ENCODE data around the gene DPP6. TPM values are rescaled to one million over a fixed set of nuclear protein-coding genes. Genes with fewer than 3 reads are reported as not detected.

The DPP6 gene
- total RNA-seq, 1 donor from 2014 or later: not detected

- Mint-ChIP-seq H3K4me3 (no peak overlapping the region), H3K27me3 (no peaks in the 10 kb centered on the region), H3K36me3 (ENCODE audit: low read depth) (no peaks in the 10 kb centered on the region), H3K9me3 (no peaks in the 10 kb centered on the region), H3K27ac (no peak overlapping the region), H3K4me1 (no peaks in the 10 kb centered on the region)
- DNase-seq: no peak
- intact Hi-C loops (cut with micrococcal nuclease): no loop called here
These were observed 235.2 kb downstream of the DPP6 start for GRCh38 chr7:154287356-154287755.

GRCh38 chr7:154289119-154289518, 236.9 kb downstream of the DPP6 start:
- intact Hi-C loops (cut with micrococcal nuclease): no loop called here

GRCh38 chr7:154296443-154296842, 244.2 kb downstream of the DPP6 start:
- Mint-ChIP-seq H3K4me1 (no peaks in the 10 kb centered on the region), H3K9me3 (peaks cover 7% of the 10 kb centered on the region), H3K36me3 (ENCODE audit: low read depth) (no peaks in the 10 kb centered on the region), H3K27me3 (no peaks in the 10 kb centered on the region), H3K4me3 (no peak overlapping the region), H3K27ac (no peak overlapping the region)
- intact Hi-C loops (cut with micrococcal nuclease): no loop called here
- DNase-seq: no peak

More at GRCh38 chr7:154289119-154289518, 236.9 kb downstream of the DPP6 start:
- Mint-ChIP-seq H3K9me3 (no peaks in the 10 kb centered on the region), H3K4me1 (no peaks in the 10 kb centered on the region), H3K27ac (no peak overlapping the region), H3K27me3 (no peaks in the 10 kb centered on the region), H3K36me3 (ENCODE audit: low read depth) (no peaks in the 10 kb centered on the region), H3K4me3 (no peak overlapping the region)
- DNase-seq: no peak

GRCh38 chr7:154299736-154300135, 247.5 kb downstream of the DPP6 start:
- no peaks in the 10 kb centered on the region for H3K4me1 Mint-ChIP-seq
- H3K4me3 Mint-ChIP-seq: no peak overlapping the region
- no peaks in the 10 kb centered on the region for H3K36me3 Mint-ChIP-seq (ENCODE audit: low read depth)
- no peak for DNase-seq
- peaks cover 2% of the 10 kb centered on the region for H3K27me3 Mint-ChIP-seq
- H3K27ac Mint-ChIP-seq: no peak overlapping the region
- peaks cover 7% of the 10 kb centered on the region for H3K9me3 Mint-ChIP-seq
- intact Hi-C loops (cut with micrococcal nuclease): no loop called here

GRCh38 chr7:154302380-154302779, 250.2 kb downstream of the DPP6 start:
- no peak overlapping the region for H3K27ac Mint-ChIP-seq
- peaks cover 4% of the 10 kb centered on the region for H3K27me3 Mint-ChIP-seq
- no peak for DNase-seq
- H3K4me1 Mint-ChIP-seq: no peaks in the 10 kb centered on the region
- intact Hi-C loops (cut with micrococcal nuclease): no loop called here
- no peaks in the 10 kb centered on the region for H3K36me3 Mint-ChIP-seq (ENCODE audit: low read depth)
- H3K9me3 Mint-ChIP-seq: peaks cover 7% of the 10 kb centered on the region
- H3K4me3 Mint-ChIP-seq: no peak overlapping the region

- intact Hi-C loops (cut with micrococcal nuclease): no loop called here
- Mint-ChIP-seq H3K27ac (no peak overlapping the region), H3K4me1 (no peaks in the 10 kb centered on the region), H3K36me3 (ENCODE audit: low read depth) (no peaks in the 10 kb centered on the region), H3K9me3 (peaks cover 3% of the 10 kb centered on the region), H3K27me3 (peaks cover 4% of the 10 kb centered on the region), H3K4me3 (no peak overlapping the region)
- no peak for DNase-seq
These were observed 252.0 kb downstream of the DPP6 start for GRCh38 chr7:154304231-154304630.

- no peak overlapping the region for H3K4me3 Mint-ChIP-seq
- no peaks in the 10 kb centered on the region for H3K4me1 Mint-ChIP-seq
- H3K27ac Mint-ChIP-seq: no peak overlapping the region
- peaks cover 3% of the 10 kb centered on the region for H3K9me3 Mint-ChIP-seq
- peaks cover 4% of the 10 kb centered on the region for H3K27me3 Mint-ChIP-seq
- DNase-seq: no peak
- intact Hi-C loops (cut with micrococcal nuclease): no loop called here
- H3K36me3 Mint-ChIP-seq (ENCODE audit: low read depth): no peaks in the 10 kb centered on the region
These were observed 252.8 kb downstream of the DPP6 start for GRCh38 chr7:154304740-154305700.

- no peaks in the 10 kb centered on the region for H3K36me3 Mint-ChIP-seq (ENCODE audit: low read depth)
- no peaks in the 10 kb centered on the region for H3K4me1 Mint-ChIP-seq
- intact Hi-C loops (cut with micrococcal nuclease): no loop called here
- peaks cover 4% of the 10 kb centered on the region for H3K27me3 Mint-ChIP-seq
- no peak for DNase-seq
- H3K4me3 Mint-ChIP-seq: no peak overlapping the region
- H3K27ac Mint-ChIP-seq: no peak overlapping the region
- H3K9me3 Mint-ChIP-seq: no peaks in the 10 kb centered on the region
These were observed 253.8 kb downstream of the DPP6 start for GRCh38 chr7:154306036-154306435.

- Mint-ChIP-seq H3K27ac (no peak overlapping the region), H3K4me3 (no peak overlapping the region), H3K36me3 (ENCODE audit: low read depth) (no peaks in the 10 kb centered on the region), H3K27me3 (peaks cover 4% of the 10 kb centered on the region), H3K4me1 (no peaks in the 10 kb centered on the region), H3K9me3 (no peaks in the 10 kb centered on the region)
- intact Hi-C loops (cut with micrococcal nuclease): no loop called here
- no peak for DNase-seq
These were observed 256.7 kb downstream of the DPP6 start for GRCh38 chr7:154308928-154309327.

GRCh38 chr7:154310114-154310513, 257.9 kb downstream of the DPP6 start:
- Mint-ChIP-seq H3K9me3 (no peaks in the 10 kb centered on the region), H3K27ac (no peak overlapping the region)

GRCh38 chr7:154324196-154324595, 272.0 kb downstream of the DPP6 start:
- intact Hi-C loops (cut with micrococcal nuclease): no loop called here
- no peak for DNase-seq
- H3K27me3 Mint-ChIP-seq: no peaks in the 10 kb centered on the region
- H3K4me1 Mint-ChIP-seq: no peaks in the 10 kb centered on the region
- H3K27ac Mint-ChIP-seq: no peak overlapping the region
- H3K4me3 Mint-ChIP-seq: no peak overlapping the region
- H3K36me3 Mint-ChIP-seq (ENCODE audit: low read depth): no peaks in the 10 kb centered on the region
- peaks cover 7% of the 10 kb centered on the region for H3K9me3 Mint-ChIP-seq

More at GRCh38 chr7:154310114-154310513, 257.9 kb downstream of the DPP6 start:
- intact Hi-C loops (cut with micrococcal nuclease): no loop called here
- no peak overlapping the region for H3K4me3 Mint-ChIP-seq
- H3K36me3 Mint-ChIP-seq (ENCODE audit: low read depth): no peaks in the 10 kb centered on the region
- DNase-seq: no peak
- peaks cover 2% of the 10 kb centered on the region for H3K27me3 Mint-ChIP-seq
- H3K4me1 Mint-ChIP-seq: no peaks in the 10 kb centered on the region

GRCh38 chr7:154326421-154326820, 274.2 kb downstream of the DPP6 start:
- DNase-seq: no peak
- Mint-ChIP-seq H3K27me3 (no peaks in the 10 kb centered on the region), H3K27ac (no peak overlapping the region), H3K4me3 (no peak overlapping the region), H3K4me1 (no peaks in the 10 kb centered on the region), H3K9me3 (peaks cover 13% of the 10 kb centered on the region), H3K36me3 (ENCODE audit: low read depth) (no peaks in the 10 kb centered on the region)
- intact Hi-C loops (cut with micrococcal nuclease): no loop called here

GRCh38 chr7:154330318-154330717, 278.1 kb downstream of the DPP6 start:
- no peak overlapping the region for H3K27ac Mint-ChIP-seq
- no peaks in the 10 kb centered on the region for H3K4me1 Mint-ChIP-seq
- no peaks in the 10 kb centered on the region for H3K27me3 Mint-ChIP-seq
- H3K4me3 Mint-ChIP-seq: no peak overlapping the region
- no peak for DNase-seq
- H3K36me3 Mint-ChIP-seq (ENCODE audit: low read depth): no peaks in the 10 kb centered on the region
- H3K9me3 Mint-ChIP-seq: peaks cover 10% of the 10 kb centered on the region
- intact Hi-C loops (cut with micrococcal nuclease): no loop called here

GRCh38 chr7:154332811-154333580, 280.8 kb downstream of the DPP6 start:
- DNase-seq: no peak
- Mint-ChIP-seq H3K36me3 (ENCODE audit: low read depth) (no peaks in the 10 kb centered on the region), H3K9me3 (peaks cover 7% of the 10 kb centered on the region), H3K4me1 (no peaks in the 10 kb centered on the region), H3K27ac (no peak overlapping the region), H3K4me3 (no peak overlapping the region), H3K27me3 (no peaks in the 10 kb centered on the region)
- intact Hi-C loops (cut with micrococcal nuclease): no loop called here

All from activated CD4-positive, alpha-beta T cell treated with anti-CD3 and anti-CD28 coated beads, Interleukin-2, amount 10 ng/mL, durations not matched to agents 24 days and 14 days (primary cell).